Measurements from ENCODE around the gene UBE2K.
"Not testable (repeated sequence)": the region's sequence is repeated elsewhere in the genome, so short reads cannot be mapped to it uniquely, and the experiment has no call there.

Gene UBE2K

GRCh38 chr4:39698424-39699009 lies 581 bp downstream of the UBE2K start:
- no peak for DNase-seq

DNA sequence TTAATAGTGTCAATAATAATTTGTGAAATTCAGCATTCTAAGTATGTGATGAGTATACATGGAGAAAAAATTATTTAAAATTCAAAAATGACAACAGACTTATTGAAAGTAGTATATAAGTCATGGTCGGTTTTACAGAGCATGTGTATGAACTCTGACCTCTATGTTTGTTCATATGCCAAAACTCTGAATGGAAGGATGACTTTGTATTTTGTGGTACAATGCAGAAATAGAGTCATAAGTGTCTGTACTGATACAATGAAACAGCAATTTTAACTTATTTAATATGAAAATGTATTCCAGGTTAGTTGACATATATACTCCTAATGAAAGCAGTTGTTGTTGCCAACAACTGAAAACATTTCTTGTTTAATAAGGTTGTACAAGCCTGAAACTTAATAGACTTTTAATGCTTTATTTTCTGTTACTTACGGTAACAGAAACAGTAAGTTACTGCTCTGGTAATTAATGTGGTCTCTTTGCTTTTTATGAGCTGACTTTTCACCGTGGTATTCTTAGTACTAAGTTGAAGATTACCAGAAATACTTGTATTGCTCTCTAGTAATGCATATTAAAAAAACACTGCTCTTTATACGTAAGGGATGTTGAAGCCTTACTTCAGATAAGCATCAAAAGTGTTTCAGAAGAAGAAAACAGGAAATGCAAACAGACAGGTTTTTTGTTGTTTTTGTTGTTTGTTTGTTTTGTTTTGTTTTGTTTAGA lies 1.9 kb downstream of the UBE2K start:
- no peak for DNase-seq

- no peak for DNase-seq
Observed at GRCh38 chr4:39700554-39700953, 2.6 kb downstream of the UBE2K start.

GRCh38 chr4:39702716-39703115 lies 4.8 kb downstream of the UBE2K start:
- no peak for DNase-seq

DNA sequence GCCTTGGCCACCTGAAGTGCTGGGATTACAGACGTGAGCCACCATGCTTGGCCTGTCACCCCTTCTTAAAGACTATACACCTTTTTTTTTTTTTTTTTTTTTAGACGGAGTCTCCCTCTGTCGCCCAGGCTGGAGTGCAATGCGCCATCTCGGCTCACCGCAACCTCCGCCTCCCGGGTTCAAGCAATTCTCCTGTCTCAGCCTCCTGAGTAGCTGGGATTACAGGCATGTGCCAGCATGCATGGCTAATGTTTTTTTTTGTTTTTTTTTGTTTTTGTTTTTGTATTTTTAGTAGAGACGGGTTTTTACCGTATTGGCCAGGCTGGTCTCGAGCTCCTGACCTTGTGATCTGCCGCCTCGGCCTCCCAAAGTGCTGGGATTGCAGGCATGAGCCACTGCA lies 6.9 kb downstream of the UBE2K start:
- DNase-seq: not testable (repeated sequence)

DNA sequence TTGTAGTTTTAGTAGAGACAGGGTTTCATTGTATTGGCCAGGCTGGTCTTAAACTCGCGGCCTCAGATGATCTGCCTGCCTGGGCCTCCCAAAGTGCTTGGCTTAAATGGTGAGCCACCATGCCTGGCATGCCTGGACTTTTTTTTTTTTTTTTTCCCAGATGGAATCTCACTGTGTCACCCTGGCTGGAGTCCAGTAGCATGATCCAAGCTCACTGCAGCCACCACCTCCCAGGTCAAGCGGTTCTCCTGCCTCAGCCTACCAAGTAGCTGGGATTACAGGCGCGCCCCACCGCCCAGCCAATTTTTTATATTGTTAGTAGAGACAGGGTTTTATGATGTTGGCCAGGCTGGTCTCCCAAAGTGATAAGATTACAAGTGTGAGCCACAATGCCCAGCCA lies 8.4 kb downstream of the UBE2K start:
- DNase-seq: no peak

DNA sequence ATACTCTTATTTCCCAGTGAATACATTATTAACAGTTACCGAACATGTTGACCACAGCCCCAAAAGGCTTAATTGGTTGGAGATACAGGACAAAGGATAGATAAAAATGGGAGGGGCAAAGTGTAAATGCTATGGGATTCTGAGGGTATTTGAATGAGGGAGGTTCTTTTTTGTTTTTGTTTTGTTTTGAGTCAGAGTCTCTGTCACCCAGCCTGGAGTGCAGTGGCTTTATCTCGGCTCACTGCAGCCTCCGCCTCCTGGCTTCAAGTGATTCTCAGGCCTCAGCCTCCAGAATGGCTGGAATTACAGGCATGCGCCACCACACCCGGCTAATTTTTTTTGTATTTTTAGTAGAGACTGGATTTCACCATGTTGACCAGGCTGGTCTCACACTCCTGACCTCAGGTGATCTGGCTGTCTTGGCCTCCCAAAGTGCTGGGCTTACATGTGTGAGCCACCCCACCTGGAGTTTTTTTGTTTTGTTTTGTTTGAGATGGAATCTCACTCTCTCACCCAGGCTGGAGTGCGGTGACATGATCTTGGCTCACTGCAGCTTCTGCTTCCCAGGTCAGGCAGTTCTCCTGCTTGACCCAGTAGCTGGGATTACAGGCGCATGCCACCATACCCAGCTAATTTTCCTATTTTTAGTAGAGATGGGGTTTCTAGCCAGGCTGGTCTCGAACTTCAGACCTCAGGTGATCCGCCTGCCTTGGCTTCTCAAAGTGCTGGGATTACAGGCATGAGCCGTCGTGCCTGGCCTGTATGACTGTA lies 9.0 kb downstream of the UBE2K start:
- no peak for DNase-seq

DNA sequence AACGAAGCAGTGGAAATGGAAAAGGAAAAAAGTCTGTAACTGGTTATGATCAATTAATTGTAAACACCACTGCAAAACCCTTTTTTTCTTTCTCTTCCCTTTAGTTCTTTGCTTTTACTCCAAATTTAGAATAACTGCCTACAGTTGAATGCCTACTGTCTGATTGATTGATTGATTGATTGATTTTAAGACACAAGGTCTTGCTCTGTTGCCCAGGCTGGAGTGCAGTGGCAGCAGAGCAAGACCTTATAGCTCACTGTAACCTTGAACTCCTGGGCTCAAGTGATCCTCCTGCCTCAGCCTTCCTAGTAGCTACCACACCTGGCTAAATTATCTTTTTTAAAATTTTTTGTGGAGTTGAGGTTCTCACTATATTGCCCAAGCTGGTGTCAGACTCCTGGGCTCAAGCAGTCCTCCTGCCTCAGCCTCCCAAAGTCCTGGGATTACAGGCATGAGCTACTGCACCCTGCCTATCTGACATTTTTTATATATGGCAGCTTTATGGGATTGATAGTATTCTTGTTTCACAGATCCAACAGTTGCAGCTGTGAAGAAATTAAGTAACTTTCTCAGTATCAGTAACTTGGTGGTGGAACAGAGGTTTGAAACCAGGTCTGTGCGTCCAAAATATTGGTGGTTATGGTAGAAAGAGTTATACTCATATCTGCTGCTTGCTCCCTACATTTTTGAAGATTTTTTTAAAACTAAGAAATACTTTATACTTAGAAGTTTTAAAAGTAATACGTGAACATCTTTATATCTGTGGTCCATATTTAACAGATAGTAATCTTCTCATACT lies 12.4 kb downstream of the UBE2K start:
- DNase-seq: no peak

DNA sequence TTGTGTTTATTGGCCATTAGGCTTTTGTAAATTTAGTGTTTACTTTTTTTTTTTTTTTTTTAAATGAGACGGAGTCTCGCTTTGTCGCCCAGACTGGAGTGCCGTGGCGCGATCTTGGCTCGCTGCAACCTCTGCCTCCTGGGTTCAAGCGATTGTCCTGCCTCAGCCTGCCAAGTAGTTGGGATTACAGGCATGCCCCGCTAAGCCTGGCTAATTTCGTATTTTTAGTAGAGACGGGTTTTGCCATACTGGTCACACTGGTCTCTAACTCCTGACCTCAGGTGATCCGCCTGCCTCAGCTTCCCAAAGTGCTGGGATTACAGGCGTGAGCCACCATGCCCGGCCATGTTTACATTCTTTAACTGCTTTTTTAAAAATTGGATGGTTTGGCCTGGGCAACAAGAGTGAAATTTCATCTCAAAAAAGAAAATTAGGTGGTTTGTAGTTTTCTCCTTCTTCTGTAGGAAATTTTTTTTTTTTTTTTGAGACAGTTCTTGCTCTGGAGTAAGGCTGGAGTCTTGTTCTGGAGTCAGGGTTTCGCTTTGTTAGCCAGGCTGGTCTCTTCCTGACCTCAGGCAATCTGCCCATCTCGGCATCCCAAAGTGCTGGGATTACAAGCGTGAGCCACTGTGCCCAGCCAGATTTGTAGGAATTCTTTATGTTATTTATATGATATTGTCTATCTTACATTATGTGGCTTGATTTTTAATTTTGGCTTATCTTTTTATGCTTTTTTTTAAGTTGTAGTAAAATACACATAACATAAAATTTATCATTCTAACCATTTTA lies 15.1 kb downstream of the UBE2K start:
- no peak for DNase-seq

DNA sequence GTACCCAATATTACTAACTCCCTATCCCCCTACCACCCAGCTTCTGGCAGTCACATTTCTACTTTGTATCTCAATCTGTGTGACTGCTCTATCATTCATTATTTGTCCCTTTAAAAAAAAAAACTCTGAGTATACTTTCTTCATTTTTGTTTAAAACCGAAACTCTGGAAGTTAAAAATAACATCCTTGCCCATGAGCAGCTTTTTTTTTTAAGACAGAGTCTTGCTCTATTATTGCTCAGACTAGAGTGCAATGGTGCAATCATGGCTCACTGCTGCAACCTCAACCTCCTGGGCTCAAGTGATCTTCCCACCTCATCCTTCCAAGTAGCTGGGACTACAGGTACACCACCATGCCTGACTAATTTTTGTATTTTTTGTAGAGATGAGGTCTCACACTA lies 15.8 kb downstream of the UBE2K start:
- DNase-seq: no peak

- no peak for DNase-seq
Observed at GRCh38 chr4:39714166-39714565, 16.2 kb downstream of the UBE2K start.

- no peak for DNase-seq
Observed at GRCh38 chr4:39715788-39716187, 17.9 kb downstream of the UBE2K start.

GRCh38 chr4:39716356-39716755 lies 18.4 kb downstream of the UBE2K start:
- no peak for DNase-seq

DNA sequence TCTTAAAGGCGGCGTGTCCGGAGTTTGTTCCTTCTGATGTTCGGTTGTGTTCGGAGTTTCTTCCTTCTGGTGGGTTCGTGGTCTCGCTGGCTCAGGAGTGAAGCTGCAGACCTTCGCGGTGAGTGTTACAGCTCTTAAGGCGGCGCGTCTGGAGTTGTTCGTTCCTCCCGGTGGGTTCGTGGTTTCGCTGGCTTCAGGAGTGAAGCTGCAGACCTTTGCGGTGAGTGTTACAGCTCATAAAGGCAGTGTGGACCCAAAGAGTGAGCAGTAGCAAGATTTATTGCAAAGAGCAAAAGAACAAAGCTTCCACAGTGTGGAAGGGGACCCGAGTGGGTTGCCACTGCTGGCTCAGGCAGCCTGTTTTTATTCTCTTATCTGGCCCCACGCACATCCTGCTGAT lies 19.8 kb downstream of the UBE2K start:
- not testable (repeated sequence) for DNase-seq

- DNase-seq: no peak
Observed at GRCh38 chr4:39718366-39719323, 20.7 kb downstream of the UBE2K start.

DNA sequence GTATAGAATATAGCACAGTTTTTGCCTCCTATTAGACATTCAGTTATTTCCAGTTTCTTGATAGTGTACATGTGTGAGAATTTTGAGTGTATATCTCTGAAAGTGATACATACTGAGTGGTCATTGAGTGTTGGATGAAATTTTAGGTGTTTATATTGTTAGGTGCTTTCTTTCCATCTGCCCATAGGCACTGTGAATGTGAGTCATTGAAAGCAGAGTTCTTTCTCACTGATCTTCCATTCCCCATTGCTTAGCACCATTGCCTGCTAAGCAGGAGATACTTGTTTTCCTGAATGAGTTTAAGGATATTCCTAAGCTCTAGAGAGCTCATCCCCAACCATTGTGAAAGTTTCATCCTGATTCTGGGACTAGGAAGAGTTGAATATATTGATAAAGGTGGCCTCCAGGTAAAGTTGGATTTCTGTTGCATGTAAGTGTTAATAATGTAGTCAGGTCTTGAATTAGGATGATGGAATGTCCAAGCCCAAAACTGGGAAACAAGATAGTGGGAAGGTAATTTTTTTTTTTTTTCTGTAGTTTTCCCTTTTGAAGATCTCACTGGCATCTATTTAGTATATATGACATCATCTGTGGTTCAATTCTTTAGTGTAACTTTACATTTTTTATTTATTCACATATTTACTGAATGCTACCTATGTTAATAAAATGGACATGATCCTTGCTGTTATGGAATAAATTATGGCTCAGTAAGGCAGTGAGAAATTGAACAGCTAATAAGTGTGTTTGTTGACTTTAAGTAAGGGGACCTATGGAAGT lies 22.1 kb downstream of the UBE2K start:
- DNase-seq: no peak

GRCh38 chr4:39721273-39721672 lies 23.3 kb downstream of the UBE2K start:
- not testable (repeated sequence) for DNase-seq

GRCh38 chr4:39721788-39722187 lies 23.9 kb downstream of the UBE2K start:
- DNase-seq: no peak

- no peak for DNase-seq
Observed at GRCh38 chr4:39729557-39729956, 31.6 kb downstream of the UBE2K start.

GRCh38 chr4:39730072-39730471 lies 32.1 kb downstream of the UBE2K start:
- no peak for DNase-seq
